GM19043 (cell line): Measurements from ENCODE around the gene B3GLCT.
"Not testable (repeated sequence)": the region's sequence is repeated elsewhere in the genome, so short reads cannot be mapped to it uniquely, and the experiment has no call there.

Experiments used
- ATAC-seq: cut with Tn5 transposase; IDR thresholded peaks from one replicate; pipeline ENCODE4 v1.9.1; 2021; ENCODE audit warnings: low read depth; ENCODE audit not compliant: unreplicated experiment

B3GLCT gene

GRCh38 chr13:31334994-31335557, 135.3 kb downstream of the B3GLCT start:
- ATAC-seq, result no peak

- ATAC-seq, result not testable (repeated sequence)
Measured at GRCh38 chr13:31339616-31340015, 139.8 kb downstream of the B3GLCT start.

- not testable (repeated sequence) for ATAC-seq
Measured at GRCh38 chr13:31340848-31341247, 141.1 kb downstream of the B3GLCT start.

GRCh38 chr13:31346891-31347290, 147.1 kb downstream of the B3GLCT start:
- no peak for ATAC-seq

GRCh38 chr13:31349156-31349555, 149.4 kb downstream of the B3GLCT start:
- ATAC-seq, result no peak

- ATAC-seq, result no peak
Measured at GRCh38 chr13:31350560-31350959, 150.8 kb downstream of the B3GLCT start.

GRCh38 chr13:31351376-31351775, 151.6 kb downstream of the B3GLCT start:
- ATAC-seq, result no peak

- ATAC-seq, result no peak
Measured at GRCh38 chr13:31352467-31352866, 152.7 kb downstream of the B3GLCT start.

GRCh38 chr13:31355001-31355400, 155.2 kb downstream of the B3GLCT start:
- ATAC-seq, result no peak

- no peak for ATAC-seq
Measured at GRCh38 chr13:31356991-31357390, 157.2 kb downstream of the B3GLCT start.

GRCh38 chr13:31357581-31357980, 157.8 kb downstream of the B3GLCT start:
- no peak for ATAC-seq

- no peak for ATAC-seq
Measured at GRCh38 chr13:31361673-31362072, 161.9 kb downstream of the B3GLCT start.

GRCh38 chr13:31365630-31366029, 165.9 kb downstream of the B3GLCT start:
- no peak for ATAC-seq

- no peak for ATAC-seq
Measured at GRCh38 chr13:31367410-31367809, 167.6 kb downstream of the B3GLCT start.

GRCh38 chr13:31369213-31369612, 169.4 kb downstream of the B3GLCT start:
- ATAC-seq, result no peak

- ATAC-seq, result no peak
Measured at GRCh38 chr13:31372454-31372853, 172.7 kb downstream of the B3GLCT start.

- no peak for ATAC-seq
Measured at GRCh38 chr13:31374682-31375081, 174.9 kb downstream of the B3GLCT start.

GRCh38 chr13:31377946-31378345, 178.2 kb downstream of the B3GLCT start:
- no peak for ATAC-seq

GRCh38 chr13:31380715-31381114, 180.9 kb downstream of the B3GLCT start:
- ATAC-seq, result no peak
